HepG2 (cell line): Measurements from ENCODE around the gene PDZRN4. TPM values are rescaled to one million over a fixed set of nuclear protein-coding genes. Genes with fewer than 3 reads are reported as not detected.

Experiments
- ATAC-seq: fragments of 200-7000 bp; cut with Tn5 transposase; 3 replicates; pipeline ENCODE4 v1.9.1; 2020; ENCODE audit warnings: mild to moderate bottlenecking, moderate library complexity
- BruUV-seq: library from RNA; stranded (reverse); fragments of 400-500 nt; replicated peaks from 2 replicates; lab custom pipeline; 2021; lab: Mats Ljungman, UMichigan
- CTCF ChIA-PET: fragments of 300-600 bp; formaldehyde crosslinking; extraction: SDS; loops from one replicate; lab custom pipeline; 2021; ENCODE audit warnings: low total read pairs, inconsistent platforms, low intra/inter-chr PET ratio; lab: Yijun Ruan, JAX
- POLR2A ChIA-PET: fragments of 350-600 bp; sonication (Branson Sonifier 250); formaldehyde crosslinking; loops from one replicate; lab custom pipeline; 2020; ENCODE audit warnings: antibody characterized with exemption, inconsistent platforms; lab: Yijun Ruan, JAX
- DNase-seq: peaks from one replicate; pipeline ENCODE4 v3.0.0-alpha.2; 2015; ENCODE audit warnings: low spot score
- FAIRE-seq: peaks from 3 replicates; lab custom pipeline; 2011; peaks lifted over from hg19 to GRCh38; lab: Jason Lieb, UNC
- H2AFZ ChIP-seq: one replicate; pipeline ENCODE4 v1.6.1; 2011; ENCODE audit warnings: low read length, inconsistent platforms
- H3K27ac ChIP-seq: fragments of 300-600 bp; 3 replicates; pipeline ENCODE4 v1.8.0; 2011; ENCODE audit warnings: mixed run types, mild to moderate bottlenecking, mixed read lengths, low read length, inconsistent platforms; ENCODE audit not compliant: insufficient read depth; ENCODE audit errors: extremely low read length
- H3K27me3 ChIP-seq, 2 experiments: fragments of 200-600 bp in 1 of 2; 2 replicates in 1 of 2; 3 replicates in 1 of 2; pipeline versions ENCODE4 v1.6.0 to v1.8.0; 2011; ENCODE audit warnings: low read length in 2 of 2, mild to moderate bottlenecking in 2 of 2, moderate library complexity in 2 of 2, inconsistent platforms in 1 of 2; ENCODE audit not compliant: insufficient read depth in 2 of 2, control insufficient read depth in 1 of 2
- H3K36me3 ChIP-seq, 2 experiments: fragments of 200-600 bp in 1 of 2; replicated peaks in 1 of 2; 2 replicates in 1 of 2; 3 replicates in 1 of 2; pipeline versions ENCODE4 v1.5.1 to v1.8.0; 2011; ENCODE audit warnings: low read length in 2 of 2, inconsistent platforms in 1 of 2; ENCODE audit not compliant: insufficient read depth in 2 of 2, control insufficient read depth in 1 of 2
- H3K4me1 ChIP-seq: 2 replicates; pipeline ENCODE4 v1.5.1; 2012; ENCODE audit warnings: low read length, inconsistent platforms; ENCODE audit not compliant: insufficient read depth
- H3K4me2 ChIP-seq: 2 replicates; pipeline ENCODE4 v1.6.0; 2011; ENCODE audit warnings: low read depth, low read length, inconsistent platforms
- H3K4me3 ChIP-seq, 3 experiments: fragments of 200-600 bp in 1 of 3; sonication (generic), shearing (Covaris generic) in 1 of 3; replicated peaks in 1 of 3; 2 replicates each; pipeline ENCODE4 v1.5.1; 2011 to 2016; ENCODE audit warnings: low read length in 3 of 3, inconsistent platforms in 2 of 3, low read depth in 2 of 3, mild to moderate bottlenecking in 2 of 3, control low read depth in 1 of 3, mixed read lengths in 1 of 3; ENCODE audit not compliant: insufficient read depth in 1 of 3
- H3K79me2 ChIP-seq: one replicate; pipeline ENCODE4 v1.6.1; 2011; ENCODE audit warnings: low read length, inconsistent platforms; ENCODE audit not compliant: insufficient read depth
- H3K9ac ChIP-seq: 2 replicates; pipeline ENCODE4 v1.6.0; 2011; ENCODE audit warnings: mild to moderate bottlenecking, low read depth, low read length, inconsistent platforms; ENCODE audit not compliant: insufficient read depth
- H3K9me3 ChIP-seq: 2 replicates; pipeline ENCODE4 v1.5.1; 2012; ENCODE audit warnings: mild to moderate bottlenecking, low read length
- H4K20me1 ChIP-seq: 2 replicates; pipeline ENCODE4 v1.6.0; 2011; ENCODE audit warnings: inconsistent platforms, mild to moderate bottlenecking, low read length, moderate library complexity; ENCODE audit not compliant: insufficient read depth
- GZF1 ChIP-seq: sonication (generic); formaldehyde crosslinking; IDR thresholded peaks from 2 replicates; pipeline ENCODE4 v1.5.1; 2020; ENCODE audit warnings: mild to moderate bottlenecking, missing genetic modification reagents
- NKX3-1 ChIP-seq: sonication (generic); formaldehyde crosslinking; IDR thresholded peaks from 2 replicates; pipeline ENCODE4 v1.5.0; 2020; ENCODE audit warnings: missing genetic modification reagents
- RELA ChIP-seq: sonication (generic); formaldehyde crosslinking; IDR thresholded peaks from 2 replicates; pipeline ENCODE4 v1.4.0; 2020; ENCODE audit warnings: missing genetic modification reagents
- RNF2 ChIP-seq: fragments of 450-650 bp; conservative IDR thresholded peaks from 2 replicates; pipeline ENCODE4 v1.6.1; 2016; ENCODE audit warnings: low read depth
- SYNCRIP ChIP-seq: fragments of 200-400 bp; formaldehyde crosslinking; IDR thresholded peaks from 2 replicates; pipeline ENCODE4 v1.6.1; 2018; ENCODE audit warnings: mild to moderate bottlenecking, low read depth, low read length; ENCODE audit not compliant: insufficient read depth
- ZFAT ChIP-seq: sonication (generic); formaldehyde crosslinking; conservative IDR thresholded peaks from 2 replicates; pipeline ENCODE4 v1.8.1; 2023; ENCODE audit warnings: missing genetic modification reagents, inconsistent platforms
- ZNF446 ChIP-seq: sonication (generic); formaldehyde crosslinking; IDR thresholded peaks from 2 replicates; pipeline ENCODE4 v1.5.0; 2020; ENCODE audit warnings: mild to moderate bottlenecking, missing genetic modification reagents
- ZNF674 ChIP-seq: sonication (generic); formaldehyde crosslinking; IDR thresholded peaks from 2 replicates; pipeline ENCODE4 v1.5.0; 2020; ENCODE audit warnings: low read depth, mild to moderate bottlenecking, missing genetic modification reagents
- WGBS: methylation state at CpG from one replicate; pipeline ENCODE4 v1.1.6; 2017; ENCODE audit warnings: low lambda C conversion rate; 5-methylcytosine and 5-hydroxymethylcytosine counted together
- in situ Hi-C: cut with HindIII; loops from 2 replicates; pipeline ENCODE4 v1.10.0; 2017; ENCODE audit warnings: low pct_unique_long_range_greater_than_20kb; ENCODE audit not compliant: extremely low pct_ligation_motif_present
- intact Hi-C: fragments of 100-400 bp; cut with micrococcal nuclease; formaldehyde crosslinking; loops from one replicate; pipeline ENCODE4 v1.10.0; 2022; ENCODE audit not compliant: unreplicated experiment
- polyA plus RNA-seq, 8 experiments: library from polyadenylated mRNA; depleted of rRNA in 3 of 8; stranded (reverse) in 7 of 8; unstranded in 1 of 8; fragments of >200 nt; fragmentation: Illumina TruSeq in 4 of 8; extraction: Trizol in 4 of 8; gene quantifications; 2 replicates each; pipeline versions ENCODE4 v1.2.1 to v1.2.3, GENCODE V29; 2011 to 2016; ENCODE audit warnings: low read depth in 4 of 8, missing spikeins in 1 of 8, mixed read lengths in 1 of 8; ENCODE audit not compliant: insufficient read depth in 1 of 8
- total RNA-seq, 5 experiments: library from RNA; depleted of rRNA; stranded (reverse); fragments of >200 nt; fragmentation: Illumina TruSeq; extraction: Trizol; gene quantifications; 2 replicates each; pipeline ENCODE4 v1.2.3, GENCODE V29; 2016; ENCODE audit warnings: low read depth in 1 of 5

Gene PDZRN4
- total and polyA plus RNA-seq, 2 of the 13 experiments (the other 11 are each of a cell fraction or from before 2014, with no cell fraction given) = not detected

DNA sequence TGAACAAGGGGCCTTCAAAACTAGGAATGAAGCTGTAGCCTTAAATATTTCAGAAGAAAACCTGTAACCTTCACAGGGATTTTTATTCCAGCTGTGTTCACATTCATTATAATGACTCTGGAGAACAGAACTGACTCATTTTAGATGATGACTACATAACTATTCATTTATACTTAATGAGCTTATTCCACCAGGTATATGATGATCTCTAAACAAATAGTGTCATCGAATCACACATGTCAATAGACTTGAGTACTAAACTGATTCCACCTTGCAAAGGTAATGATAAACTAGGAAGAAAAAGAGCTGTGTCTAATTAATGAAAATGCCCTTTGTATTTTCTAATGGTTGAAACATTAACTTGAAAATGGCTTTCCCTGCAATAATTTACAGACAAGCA lies 433.2 kb downstream of the PDZRN4 start:
- FAIRE-seq = no peak

More for the DNA sequence above, 433.2 kb downstream of the PDZRN4 start:
- H2AFZ ChIP-seq = no peak overlapping the region
- no TSS peak for BruUV-seq
- intact Hi-C loops = no loop called here
- CTCF ChIA-PET = no interaction called here
- TF ChIP-seq SYNCRIP = no peak
- TF ChIP-seq NKX3-1 = no peak
- no peak for TF ChIP-seq ZNF674 (CRISPR knock-in tag)
- TF ChIP-seq RELA (CRISPR knock-in tag) = no peak
- TF ChIP-seq ZNF446 (CRISPR knock-in tag) = no peak
- no peak for TF ChIP-seq RNF2
- no peak for TF ChIP-seq ZFAT (CRISPR knock-in tag)
- TF ChIP-seq GZF1 (CRISPR knock-in tag) = no peak
- TF ChIP-seq, all 625 proteins: peak for 0
- DNase-seq = no peak
- no peak overlapping the region for H3K4me2 ChIP-seq
- POLR2A ChIA-PET = no interaction called here
- no peak overlapping the region for H3K9ac ChIP-seq
- H3K4me1 ChIP-seq = no peaks in the 10 kb centered on the region
- in situ Hi-C loops = no loop called here
- no peak for ATAC-seq
- no peak overlapping the region for H3K4me3 ChIP-seq
- no peaks in the 10 kb centered on the region for H3K27me3 ChIP-seq
- WGBS = 0% methylated on average over 1 of the region's 1 CpG
- H3K79me2 ChIP-seq = no peaks in the 10 kb centered on the region
- no peaks in the 10 kb centered on the region for H3K36me3 ChIP-seq
- H3K9me3 ChIP-seq = no peaks in the 10 kb centered on the region
- no peaks in the 10 kb centered on the region for H4K20me1 ChIP-seq
- no peak overlapping the region for H3K27ac ChIP-seq
